Gastrocnemius medialis (tissue), 4 donors: Measurements from ENCODE around the gene C2CD4D. TPM values are rescaled to one million over a fixed set of nuclear protein-coding genes. Genes with fewer than 3 reads are reported as not detected.

Experiments used
- ATAC-seq, 2 donors: fragments of 150-250 bp; one replicate each; pipeline ENCODE4 v1.9.1; 2016
- DNase-seq, 2 donors: peaks; one replicate each; pipeline ENCODE4 v3.0.0-alpha.2; 2019
- H3K27ac ChIP-seq, 4 donors: fragments of 200-600 bp; sonication (generic); 1 replicate in 1 of 4; 2 replicates in 3 of 4; pipeline ENCODE4 v1.5.1; 2016 to 2018; ENCODE audit warnings: mild to moderate bottlenecking in 2 of 4, moderate library complexity in 1 of 4
- H3K27me3 ChIP-seq, 3 donors: fragments of 200-600 bp; sonication (generic) in 2 of 3; 1 replicate in 1 of 3; 2 replicates in 2 of 3; pipeline versions ENCODE4 v1.5.1 to v1.6.0; 2016 to 2019; ENCODE audit warnings: mild to moderate bottlenecking in 1 of 3, moderate library complexity in 1 of 3
- H3K36me3 ChIP-seq, 2 donors: fragments of 200-600 bp; sonication (generic) in 1 of 2; one replicate each; pipeline ENCODE4 v1.5.1; 2017 to 2018
- H3K4me1 ChIP-seq, 2 donors: fragments of 200-600 bp; sonication (generic) in 1 of 2; one replicate each; pipeline ENCODE4 v1.5.1; 2016 to 2017; ENCODE audit warnings: mild to moderate bottlenecking in 2 of 2
- H3K4me3 ChIP-seq, 4 donors: fragments of 200-600 bp; sonication (generic) in 3 of 4; 1 replicate in 1 of 4; 2 replicates in 3 of 4; pipeline ENCODE4 v1.5.1; 2016 to 2019; ENCODE audit warnings: mild to moderate bottlenecking in 2 of 4
- H3K9me3 ChIP-seq, 3 donors: fragments of 200-600 bp; sonication (generic) in 2 of 3; 1 replicate in 1 of 3; 2 replicates in 2 of 3; pipeline ENCODE4 v1.5.1; 2016 to 2019
- CTCF ChIP-seq, 5 experiments: fragments of 450-650 bp in 3 of 5; fragments of 200-600 bp in 2 of 5; sonication (generic) in 2 of 5; IDR thresholded peaks in 4 of 5; conservative IDR thresholded peaks in 1 of 5; 1 replicate in 4 of 5; 2 replicates in 1 of 5; pipeline ENCODE4 v1.5.1; 2016 to 2019; ENCODE audit warnings: antibody characterized with exemption in 5 of 5, mild to moderate bottlenecking in 3 of 5, moderate library complexity in 3 of 5
- POLR2A ChIP-seq, 2 donors: fragments of 450-650 bp; IDR thresholded peaks; one replicate each; pipeline ENCODE4 v1.6.1; 2017; ENCODE audit warnings: antibody characterized with exemption in 2 of 2, mild to moderate bottlenecking in 2 of 2, moderate library complexity in 2 of 2
- in situ Hi-C, 4 donors: fragments of 200-750 bp; cut with MboI; loops; one replicate each; pipeline versions ENCODE4 v1.15.0 to v1.8.0; 2017; ENCODE audit warnings: low sequenced_read_pairs in 4 of 4
- intact Hi-C: fragments of 100-400 bp; cut with DNase I; formaldehyde crosslinking; loops from one replicate; pipeline ENCODE4 v1.15.1; 2023; ENCODE audit warnings: low total_unique reads
- total RNA-seq, 4 donors: library from RNA; depleted of rRNA; stranded (reverse); fragments of >200 nt; gene quantifications; one replicate each; pipeline versions ENCODE4 v1.1.0 to v1.2.3, GENCODE V29; 2016

C2CD4D gene
- total RNA-seq, 4 donors from 2014 or later, result not detected

DNA sequence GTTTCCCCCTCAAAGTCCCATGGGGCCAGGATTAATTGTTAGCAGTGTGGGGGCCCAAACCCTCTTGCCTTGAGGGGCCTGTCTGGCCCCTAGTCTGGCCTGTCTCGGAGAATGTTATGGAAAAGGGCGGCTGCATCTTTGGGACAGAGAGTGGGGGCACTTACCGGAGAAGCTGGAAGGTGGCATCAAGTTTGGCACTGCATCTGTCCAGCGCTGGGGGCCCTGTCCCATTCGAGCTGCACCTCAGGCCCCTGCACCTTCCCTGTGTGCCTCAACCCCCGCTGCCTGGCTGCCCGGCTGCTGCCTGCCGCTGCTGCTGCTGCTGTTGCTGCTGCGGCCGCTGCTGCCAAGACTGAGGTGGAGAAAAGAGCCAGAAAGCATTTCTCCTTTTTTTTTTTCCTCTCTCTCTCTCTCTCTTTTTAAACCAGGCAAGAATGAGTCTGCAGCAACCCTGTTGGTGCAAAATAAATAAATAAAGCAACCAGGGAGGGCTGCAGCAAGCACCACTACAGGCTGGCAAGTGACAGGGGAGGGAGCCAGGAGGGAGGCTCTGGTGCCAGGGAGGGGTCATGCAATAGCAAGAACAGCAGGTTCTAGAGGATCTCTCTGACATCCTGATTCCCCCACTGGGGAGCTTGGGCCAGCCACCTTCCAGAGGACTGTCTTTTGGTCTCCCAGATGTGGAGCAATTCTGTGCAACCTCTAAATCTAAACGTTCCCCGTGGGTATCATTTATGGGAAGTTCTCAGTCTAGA lies 34.4 kb downstream of the C2CD4D start, which contains the start of gene LINGO4:
TSS of gene LINGO4 (minus strand) at position 354 of the 755 bp plus-strand sequence. CDS start 2,715 bp downstream, outside the sequence.
- TF ChIP-seq POLR2A (IDR thresholded peaks at IDR 0.05) (no peak), CTCF (IDR thresholded peaks at IDR 0.05 in 4 of 5, conservative IDR thresholded peaks at IDR 0.05 in 1 of 5) (no peak)
- Histone ChIP-seq H3K4me1 (peaks cover 3 to 7% of the 10 kb centered on the region in 2 donors), H3K27me3 (no peaks in the 10 kb centered on the region), H3K36me3 (peaks cover 0 to 9% of the 10 kb centered on the region in 2 donors), H3K27ac (no peak within 1 kb of the TSS), H3K9me3 (no peaks in the 10 kb centered on the region), H3K4me3 (no peak within 1 kb of the TSS)
- ATAC-seq (no peak), DNase-seq (no peak)
- intact Hi-C loops (no loop called here), in situ Hi-C loops (no loop called here)

- no peaks in the 10 kb centered on the region for H3K27me3 ChIP-seq
- DNase-seq (no peak), ATAC-seq (no peak)
- no peak overlapping the region for H3K4me3 ChIP-seq
- H3K27ac ChIP-seq, result no peak overlapping the region
- in situ Hi-C loops, result no loop called here
- TF ChIP-seq POLR2A (IDR thresholded peaks at IDR 0.05) (no peak), CTCF (IDR thresholded peaks at IDR 0.05 in 4 of 5, conservative IDR thresholded peaks at IDR 0.05 in 1 of 5) (no peak)
- intact Hi-C loops, result no loop called here
- no peaks in the 10 kb centered on the region for H3K36me3 ChIP-seq
- peaks cover 3% of the 10 kb centered on the region in 2 donors for H3K4me1 ChIP-seq
- no peaks in the 10 kb centered on the region for H3K9me3 ChIP-seq
Measured at GRCh38 chr1:151803915-151804314, 35.7 kb downstream of the C2CD4D start.

GRCh38 chr1:151803164-151803563 lies 36.5 kb downstream of the C2CD4D start:
- intact Hi-C loops, result no loop called here
- in situ Hi-C loops, result no loop called here
- H3K9me3 ChIP-seq, result no peaks in the 10 kb centered on the region
- no peak for DNase-seq
- TF ChIP-seq POLR2A (IDR thresholded peaks at IDR 0.05) (no peak), CTCF (IDR thresholded peaks at IDR 0.05 in 4 of 5, conservative IDR thresholded peaks at IDR 0.05 in 1 of 5) (no peak)
- peak overlapping the region in 2 of 4 donors; percentile 38 to 46 for H3K27ac ChIP-seq
- peaks cover 3% of the 10 kb centered on the region in 2 donors for H3K4me1 ChIP-seq
- ATAC-seq, result peak in 1 of 2 donors; percentile 15
- H3K27me3 ChIP-seq, result no peaks in the 10 kb centered on the region
- H3K4me3 ChIP-seq, result no peak overlapping the region
- no peaks in the 10 kb centered on the region for H3K36me3 ChIP-seq

- no peak for TF ChIP-seq POLR2A (IDR thresholded peaks at IDR 0.05)
- TF ChIP-seq CTCF (IDR thresholded peaks at IDR 0.05 in 4 of 5, conservative IDR thresholded peaks at IDR 0.05 in 1 of 5), result no peak
- Histone ChIP-seq H3K27me3 (no peaks in the 10 kb centered on the region), H3K27ac (peak overlapping the region in 1 of 4 donors; percentile 38)
Measured at GRCh38 chr1:151802372-151802771, 37.2 kb downstream of the C2CD4D start.

More at GRCh38 chr1:151802372-151802771, 37.2 kb downstream of the C2CD4D start:
- ATAC-seq, result peak in 1 of 2 donors; percentile 40
- in situ Hi-C loops (no loop called here), intact Hi-C loops (no loop called here)
- H3K4me3 ChIP-seq, result no peak overlapping the region
- no peak for DNase-seq
- H3K4me1 ChIP-seq, result peaks cover 3% of the 10 kb centered on the region in 2 donors
- H3K9me3 ChIP-seq, result no peaks in the 10 kb centered on the region
- H3K36me3 ChIP-seq, result no peaks in the 10 kb centered on the region
